ENCODE results near the gene SLC6A2.

- TF ChIP-seq, protein P1, sequence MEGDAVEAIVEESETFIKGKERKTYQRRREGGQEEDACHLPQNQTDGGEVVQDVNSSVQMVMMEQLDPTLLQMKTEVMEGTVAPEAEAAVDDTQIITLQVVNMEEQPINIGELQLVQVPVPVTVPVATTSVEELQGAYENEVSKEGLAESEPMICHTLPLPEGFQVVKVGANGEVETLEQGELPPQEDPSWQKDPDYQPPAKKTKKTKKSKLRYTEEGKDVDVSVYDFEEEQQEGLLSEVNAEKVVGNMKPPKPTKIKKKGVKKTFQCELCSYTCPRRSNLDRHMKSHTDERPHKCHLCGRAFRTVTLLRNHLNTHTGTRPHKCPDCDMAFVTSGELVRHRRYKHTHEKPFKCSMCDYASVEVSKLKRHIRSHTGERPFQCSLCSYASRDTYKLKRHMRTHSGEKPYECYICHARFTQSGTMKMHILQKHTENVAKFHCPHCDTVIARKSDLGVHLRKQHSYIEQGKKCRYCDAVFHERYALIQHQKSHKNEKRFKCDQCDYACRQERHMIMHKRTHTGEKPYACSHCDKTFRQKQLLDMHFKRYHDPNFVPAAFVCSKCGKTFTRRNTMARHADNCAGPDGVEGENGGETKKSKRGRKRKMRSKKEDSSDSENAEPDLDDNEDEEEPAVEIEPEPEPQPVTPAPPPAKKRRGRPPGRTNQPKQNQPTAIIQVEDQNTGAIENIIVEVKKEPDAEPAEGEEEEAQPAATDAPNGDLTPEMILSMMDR (IDR thresholded peaks at IDR 0.05): no peak
- TF ChIP-seq POLR2A (IDR thresholded peaks at IDR 0.05) (no peak), POLR2AphosphoS5 (IDR thresholded peaks at IDR 0.05) (no peak)
Measured at GRCh38 chr16:55655897-55656681, at the start of gene SLC6A2.
